ENCODE results near the gene NAGA.

DNA sequence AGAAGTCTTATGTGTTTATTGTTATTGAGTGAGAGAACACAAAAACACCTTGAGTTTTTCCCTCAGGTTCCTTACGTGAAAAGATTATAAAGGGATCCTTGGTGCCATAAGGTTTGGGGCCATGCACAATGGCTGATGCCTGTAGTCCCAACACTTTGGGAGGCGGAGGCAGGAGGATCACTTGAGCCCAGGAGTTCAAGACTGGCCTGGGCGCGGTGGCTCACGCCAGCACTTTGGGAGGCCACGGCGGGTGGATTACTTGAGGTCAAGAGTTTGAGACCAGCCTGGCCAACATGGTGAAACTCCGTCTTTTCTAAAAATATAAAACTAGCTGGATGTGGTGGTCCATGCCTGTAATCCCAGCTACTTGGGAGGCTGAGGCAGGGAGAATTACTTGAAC is 14.3 kb upstream of the NAGA start:
- TF ChIP-seq, protein P1, sequence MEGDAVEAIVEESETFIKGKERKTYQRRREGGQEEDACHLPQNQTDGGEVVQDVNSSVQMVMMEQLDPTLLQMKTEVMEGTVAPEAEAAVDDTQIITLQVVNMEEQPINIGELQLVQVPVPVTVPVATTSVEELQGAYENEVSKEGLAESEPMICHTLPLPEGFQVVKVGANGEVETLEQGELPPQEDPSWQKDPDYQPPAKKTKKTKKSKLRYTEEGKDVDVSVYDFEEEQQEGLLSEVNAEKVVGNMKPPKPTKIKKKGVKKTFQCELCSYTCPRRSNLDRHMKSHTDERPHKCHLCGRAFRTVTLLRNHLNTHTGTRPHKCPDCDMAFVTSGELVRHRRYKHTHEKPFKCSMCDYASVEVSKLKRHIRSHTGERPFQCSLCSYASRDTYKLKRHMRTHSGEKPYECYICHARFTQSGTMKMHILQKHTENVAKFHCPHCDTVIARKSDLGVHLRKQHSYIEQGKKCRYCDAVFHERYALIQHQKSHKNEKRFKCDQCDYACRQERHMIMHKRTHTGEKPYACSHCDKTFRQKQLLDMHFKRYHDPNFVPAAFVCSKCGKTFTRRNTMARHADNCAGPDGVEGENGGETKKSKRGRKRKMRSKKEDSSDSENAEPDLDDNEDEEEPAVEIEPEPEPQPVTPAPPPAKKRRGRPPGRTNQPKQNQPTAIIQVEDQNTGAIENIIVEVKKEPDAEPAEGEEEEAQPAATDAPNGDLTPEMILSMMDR (IDR thresholded peaks at IDR 0.05), result no peak
- TF ChIP-seq POLR2A (IDR thresholded peaks at IDR 0.05), result no peak
